Fibroblast of mammary gland (primary cell): Measurements from ENCODE around the gene CTXN1.

Source experiments
- DNase-seq: peaks from one replicate; pipeline ENCODE4 v3.0.0-alpha.2; 2010; ENCODE audit warnings: low read depth
- H3K4me3 ChIP-seq: 2 replicates; pipeline ENCODE4 v1.5.1; 2011; ENCODE audit warnings: low read depth, mild to moderate bottlenecking, low read length, moderate library complexity; ENCODE audit not compliant: control insufficient read depth
- CTCF ChIP-seq: conservative IDR thresholded peaks from 2 replicates; pipeline ENCODE4 v1.5.1; 2011; ENCODE audit warnings: low read depth, low read length, inconsistent platforms; ENCODE audit not compliant: control insufficient read depth, insufficient read depth

CTXN1 gene

GRCh38 chr19:7902796-7903243 is 23.1 kb downstream of the CTXN1 start:
- DNase-seq: no peak
- peak overlapping the region; percentile 69 for H3K4me3 ChIP-seq
- no peak for TF ChIP-seq CTCF

DNA sequence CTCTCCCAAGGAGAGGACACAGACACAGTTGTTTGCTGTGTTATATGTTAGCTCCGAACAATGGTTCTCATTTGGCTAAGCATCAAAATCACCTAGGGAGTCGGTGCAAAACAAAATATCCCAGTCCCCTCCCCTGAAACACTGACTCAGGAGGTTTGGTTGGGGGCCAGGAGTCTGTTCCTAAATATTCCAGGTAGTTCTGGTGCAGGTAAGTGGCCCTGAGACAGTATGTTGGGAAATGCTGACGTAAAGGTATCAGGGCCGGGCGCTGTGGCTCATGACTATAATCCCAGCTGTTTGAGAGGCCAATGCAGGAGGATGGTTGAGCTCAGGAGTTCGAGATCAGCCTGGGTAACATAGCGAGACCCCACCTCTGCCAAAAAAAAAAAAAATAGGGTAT is 24.6 kb downstream of the CTXN1 start:
- H3K4me3 ChIP-seq: no peak overlapping the region
- DNase-seq: no peak
- no peak for TF ChIP-seq CTCF

GRCh38 chr19:7900931-7901330 is 25.0 kb downstream of the CTXN1 start:
- DNase-seq: no peak
- H3K4me3 ChIP-seq: no peak overlapping the region
- TF ChIP-seq CTCF: no peak

- no peak for DNase-seq
- TF ChIP-seq CTCF: no peak
- H3K4me3 ChIP-seq: no peak overlapping the region
Observed at GRCh38 chr19:7900401-7900870, 25.5 kb downstream of the CTXN1 start.

DNA sequence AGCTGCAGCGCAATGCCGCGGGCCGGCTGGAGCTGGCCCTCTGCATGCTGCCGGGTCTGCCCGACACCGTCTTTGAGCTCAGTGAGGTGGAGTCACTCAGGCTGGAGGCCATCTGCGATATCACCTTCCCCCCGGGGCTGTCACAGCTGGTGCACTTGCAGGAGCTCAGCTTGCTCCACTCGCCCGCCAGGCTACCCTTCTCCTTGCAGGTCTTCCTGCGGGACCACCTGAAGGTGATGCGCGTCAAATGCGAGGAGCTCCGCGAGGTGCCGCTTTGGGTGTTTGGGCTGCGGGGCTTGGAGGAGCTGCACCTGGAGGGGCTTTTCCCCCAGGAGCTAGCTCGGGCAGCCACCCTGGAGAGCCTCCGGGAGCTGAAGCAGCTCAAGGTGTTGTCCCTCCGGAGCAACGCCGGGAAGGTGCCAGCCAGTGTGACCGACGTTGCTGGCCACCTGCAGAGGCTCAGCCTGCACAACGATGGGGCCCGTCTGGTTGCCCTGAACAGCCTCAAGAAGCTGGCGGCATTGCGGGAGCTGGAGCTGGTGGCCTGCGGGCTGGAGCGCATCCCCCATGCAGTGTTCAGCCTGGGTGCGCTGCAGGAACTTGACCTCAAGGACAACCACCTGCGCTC is 26.1 kb downstream of the CTXN1 start:
- DNase-seq: no peak
- TF ChIP-seq CTCF: no peak
- no peak overlapping the region for H3K4me3 ChIP-seq

DNA sequence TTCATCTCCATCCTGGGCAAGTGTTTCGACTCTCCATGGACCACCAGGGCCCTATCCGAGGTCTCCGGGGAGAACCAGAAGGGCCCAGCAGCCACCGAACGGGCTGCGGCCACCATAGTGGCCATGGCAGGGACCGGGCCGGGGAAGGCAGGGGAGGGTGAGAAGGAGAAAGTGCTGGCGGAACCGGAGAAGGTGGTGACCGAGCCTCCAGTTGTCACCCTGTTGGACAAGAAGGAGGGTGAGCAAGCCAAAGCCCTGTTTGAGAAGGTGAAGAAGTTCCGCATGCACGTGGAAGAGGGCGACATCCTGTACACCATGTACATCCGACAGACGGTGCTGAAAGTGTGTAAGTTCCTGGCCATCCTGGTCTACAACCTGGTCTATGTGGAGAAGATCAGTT is 27.0 kb downstream of the CTXN1 start:
- TF ChIP-seq CTCF: no peak
- DNase-seq: no peak
- no peak overlapping the region for H3K4me3 ChIP-seq

- H3K4me3 ChIP-seq: no peak overlapping the region
- DNase-seq: no peak
- TF ChIP-seq CTCF: no peak
Observed at GRCh38 chr19:7897292-7897691, 28.6 kb downstream of the CTXN1 start.
